SU-DHL-6 (cell line): ENCODE data around the gene BLCAP.

Source experiments
- H2AFZ ChIP-seq: fragments of 200-600 bp; sonication (generic); 2 replicates; pipeline ENCODE4 v1.6.1; 2014; ENCODE audit warnings: low read depth, mild to moderate bottlenecking, moderate library complexity, mixed read lengths, antibody characterized with exemption, low read length; ENCODE audit not compliant: severe bottlenecking
- H3F3A ChIP-seq: fragments of 200-600 bp; shearing (Covaris generic); 2 replicates; pipeline ENCODE4 v1.6.0; 2016; ENCODE audit warnings: antibody characterized with exemption, mild to moderate bottlenecking; ENCODE audit not compliant: insufficient read depth
- H3K27ac ChIP-seq: fragments of 200-600 bp; sonication (generic); 2 replicates; pipeline ENCODE4 v1.5.1; 2016; ENCODE audit warnings: low read depth, mild to moderate bottlenecking, low read length, moderate library complexity, mixed read lengths
- H3K27me3 ChIP-seq: fragments of 200-600 bp; sonication (generic), shearing (Covaris generic); 2 replicates; pipeline ENCODE4 v1.6.0; 2014; ENCODE audit warnings: mild to moderate bottlenecking, low read length
- H3K36me3 ChIP-seq: fragments of 200-600 bp; sonication (generic); 2 replicates; pipeline ENCODE4 v1.6.1; 2014; ENCODE audit warnings: mild to moderate bottlenecking, low read length, mixed read lengths
- H3K4me2 ChIP-seq: fragments of 300-600, 200-600 bp; shearing (Covaris generic), sonication (generic); 2 replicates; pipeline ENCODE4 v1.6.0; 2014; ENCODE audit warnings: low read length, low read depth, mild to moderate bottlenecking; ENCODE audit not compliant: poor library complexity, severe bottlenecking
- H3K4me3 ChIP-seq: fragments of 200-600 bp; sonication (generic); 2 replicates; pipeline ENCODE4 v1.5.1; 2014; ENCODE audit warnings: antibody characterized with exemption, low read length, mild to moderate bottlenecking, mixed read lengths; ENCODE audit not compliant: insufficient read depth, poor library complexity, severe bottlenecking
- H3K79me2 ChIP-seq: fragments of 200-600 bp; sonication (generic); 2 replicates; pipeline ENCODE4 v1.6.1; 2014; ENCODE audit warnings: mild to moderate bottlenecking, low read length, moderate library complexity; ENCODE audit not compliant: insufficient read depth
- H3K9ac ChIP-seq: fragments of 200-600 bp; sonication (generic); 2 replicates; pipeline ENCODE4 v1.7.0; 2014; ENCODE audit warnings: mild to moderate bottlenecking, low read length
- H3K9me2 ChIP-seq: fragments of 200-600 bp; sonication (generic); replicated peaks from 2 replicates; pipeline ENCODE4 v1.6.1; 2014; ENCODE audit warnings: low read length; ENCODE audit not compliant: insufficient read depth
- H3K9me3 ChIP-seq: fragments of 200-600 bp; sonication (generic); 2 replicates; pipeline ENCODE4 v1.6.1; 2014; ENCODE audit warnings: low read length, mixed read lengths; ENCODE audit not compliant: insufficient read depth
- H4K20me1 ChIP-seq: fragments of 200-600 bp; sonication (generic); 2 replicates; pipeline ENCODE4 v1.6.1; 2014; ENCODE audit warnings: low read depth, mild to moderate bottlenecking, antibody characterized with exemption, low read length, moderate library complexity, mixed read lengths
- EZH2phosphoT487 ChIP-seq: fragments of 200-600 bp; sonication (generic), shearing (Covaris generic); conservative IDR thresholded peaks from 2 replicates; pipeline ENCODE4 v1.6.1; 2018; ENCODE audit warnings: mild to moderate bottlenecking, antibody characterized with exemption, low read length, moderate library complexity, mixed read lengths
- TF ChIP-seq, protein P1 (sequence below): fragments of 200-600 bp; sonication (generic); IDR thresholded peaks from one replicate; pipeline ENCODE4 v1.5.1; 2017; ENCODE audit warnings: antibody characterized with exemption, mild to moderate bottlenecking, low read length, moderate library complexity; ENCODE audit not compliant: insufficient read depth, poor library complexity, severe bottlenecking

BLCAP gene

DNA sequence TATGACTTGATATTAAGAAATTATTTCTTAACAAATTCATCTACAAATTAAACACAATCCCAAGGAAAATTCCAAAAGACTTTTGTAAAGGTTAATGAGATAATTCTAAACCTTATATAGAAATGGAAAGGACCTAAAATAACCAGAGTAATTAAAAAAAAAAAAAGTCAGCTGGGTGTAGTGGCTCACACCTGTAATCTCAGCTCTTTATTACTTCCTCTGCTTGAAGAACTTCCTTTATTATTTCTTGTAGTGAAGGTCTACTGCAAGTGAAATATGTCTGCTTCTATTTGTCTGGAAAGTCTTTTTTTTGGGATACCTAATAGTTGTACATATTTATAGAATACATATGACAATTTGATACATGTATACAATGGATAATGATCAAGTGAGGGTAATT, 20.2 kb upstream of the BLCAP start:
- no peak overlapping the region for H3K4me3 ChIP-seq
- no peak overlapping the region for H3K4me2 ChIP-seq
- no peaks in the 10 kb centered on the region for H3F3A ChIP-seq
- H3K27ac ChIP-seq: no peak overlapping the region
- H3K9me2 ChIP-seq: no peaks in the 10 kb centered on the region
- no peaks in the 10 kb centered on the region for H3K9me3 ChIP-seq
- H4K20me1 ChIP-seq: no peaks in the 10 kb centered on the region
- no peaks in the 10 kb centered on the region for H3K36me3 ChIP-seq
- TF ChIP-seq, protein P1, sequence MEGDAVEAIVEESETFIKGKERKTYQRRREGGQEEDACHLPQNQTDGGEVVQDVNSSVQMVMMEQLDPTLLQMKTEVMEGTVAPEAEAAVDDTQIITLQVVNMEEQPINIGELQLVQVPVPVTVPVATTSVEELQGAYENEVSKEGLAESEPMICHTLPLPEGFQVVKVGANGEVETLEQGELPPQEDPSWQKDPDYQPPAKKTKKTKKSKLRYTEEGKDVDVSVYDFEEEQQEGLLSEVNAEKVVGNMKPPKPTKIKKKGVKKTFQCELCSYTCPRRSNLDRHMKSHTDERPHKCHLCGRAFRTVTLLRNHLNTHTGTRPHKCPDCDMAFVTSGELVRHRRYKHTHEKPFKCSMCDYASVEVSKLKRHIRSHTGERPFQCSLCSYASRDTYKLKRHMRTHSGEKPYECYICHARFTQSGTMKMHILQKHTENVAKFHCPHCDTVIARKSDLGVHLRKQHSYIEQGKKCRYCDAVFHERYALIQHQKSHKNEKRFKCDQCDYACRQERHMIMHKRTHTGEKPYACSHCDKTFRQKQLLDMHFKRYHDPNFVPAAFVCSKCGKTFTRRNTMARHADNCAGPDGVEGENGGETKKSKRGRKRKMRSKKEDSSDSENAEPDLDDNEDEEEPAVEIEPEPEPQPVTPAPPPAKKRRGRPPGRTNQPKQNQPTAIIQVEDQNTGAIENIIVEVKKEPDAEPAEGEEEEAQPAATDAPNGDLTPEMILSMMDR: no peak
- no peak for TF ChIP-seq EZH2phosphoT487
- no peak overlapping the region for H3K9ac ChIP-seq
- H2AFZ ChIP-seq: no peak overlapping the region
- no peaks in the 10 kb centered on the region for H3K79me2 ChIP-seq
- H3K27me3 ChIP-seq: no peaks in the 10 kb centered on the region

DNA sequence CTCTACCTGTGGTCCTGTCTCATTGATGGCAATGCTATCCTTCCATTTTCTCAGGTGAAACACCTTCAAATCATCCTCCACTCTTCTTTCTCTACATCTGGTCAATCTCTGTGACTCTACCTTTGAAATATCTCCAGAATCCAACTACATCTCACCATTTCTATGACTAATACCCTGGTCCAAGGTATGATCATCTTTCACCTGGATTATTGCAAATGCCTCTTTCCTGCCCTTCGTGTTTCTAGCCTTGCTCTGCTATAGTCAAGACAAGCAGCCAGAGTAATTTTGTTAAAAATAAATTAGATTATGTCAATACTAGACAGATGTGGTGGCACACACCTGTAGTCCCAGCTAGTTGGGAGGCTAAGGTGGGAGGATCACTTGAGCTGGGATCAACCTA, 17.8 kb upstream of the BLCAP start:
- Histone ChIP-seq H4K20me1 (no peaks in the 10 kb centered on the region), H3K79me2 (no peaks in the 10 kb centered on the region), H3K4me3 (no peak overlapping the region), H3K36me3 (no peaks in the 10 kb centered on the region), H2AFZ (no peak overlapping the region), H3K27ac (no peak overlapping the region), H3K9me3 (no peaks in the 10 kb centered on the region), H3K4me2 (no peak overlapping the region), H3F3A (no peaks in the 10 kb centered on the region), H3K27me3 (no peaks in the 10 kb centered on the region), H3K9ac (no peak overlapping the region), H3K9me2 (no peaks in the 10 kb centered on the region)
- TF ChIP-seq, protein P1: no peak
- no peak for TF ChIP-seq EZH2phosphoT487

DNA sequence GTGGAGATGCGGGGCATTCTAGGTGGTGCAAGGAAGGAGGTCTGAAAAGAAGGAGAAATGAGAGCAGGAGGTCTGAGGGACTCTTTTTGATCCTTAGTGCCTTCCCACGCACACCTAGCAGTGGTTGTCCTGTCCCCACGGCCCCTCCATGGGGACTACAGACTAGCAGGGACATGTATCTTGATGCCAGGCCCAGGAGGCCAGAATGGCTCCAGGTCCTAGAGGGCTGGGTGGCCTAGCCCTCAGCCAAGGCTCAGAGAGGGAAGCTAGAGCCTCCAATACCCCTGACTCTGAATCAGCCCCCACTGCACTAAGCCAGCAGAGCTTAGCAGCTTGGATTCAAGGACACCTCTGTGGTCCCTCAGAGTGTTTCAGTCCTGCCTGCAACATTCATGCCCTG, 16.7 kb upstream of the BLCAP start:
- no peak overlapping the region for H2AFZ ChIP-seq
- no peaks in the 10 kb centered on the region for H4K20me1 ChIP-seq
- no peak overlapping the region for H3K9ac ChIP-seq
- H3K27me3 ChIP-seq: no peaks in the 10 kb centered on the region
- H3K4me2 ChIP-seq: no peak overlapping the region
- TF ChIP-seq EZH2phosphoT487: no peak
- TF ChIP-seq, protein P1: no peak
- H3K79me2 ChIP-seq: no peaks in the 10 kb centered on the region
- H3K36me3 ChIP-seq: no peaks in the 10 kb centered on the region
- no peak overlapping the region for H3K4me3 ChIP-seq
- no peak overlapping the region for H3K27ac ChIP-seq
- no peaks in the 10 kb centered on the region for H3K9me3 ChIP-seq
- H3F3A ChIP-seq: no peaks in the 10 kb centered on the region
- H3K9me2 ChIP-seq: no peaks in the 10 kb centered on the region

DNA sequence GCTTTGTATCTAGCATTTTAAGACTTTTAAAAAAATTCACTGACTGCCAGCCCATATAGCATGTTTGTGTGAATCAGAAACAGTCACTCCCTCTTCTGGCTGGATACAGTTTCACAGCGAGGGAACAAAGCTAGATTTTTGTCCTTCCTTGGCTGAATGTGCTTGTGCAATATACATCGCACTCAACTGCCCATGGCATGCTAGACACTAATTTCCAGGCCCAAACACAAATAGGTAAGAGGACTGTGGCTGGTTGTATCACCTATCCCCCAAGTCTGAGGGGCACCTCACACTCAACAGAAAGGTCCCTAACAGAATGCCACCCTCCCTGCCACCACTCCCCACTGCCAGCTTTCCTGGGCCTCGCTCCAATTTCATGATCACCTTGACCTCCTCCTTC, 16.2 kb upstream of the BLCAP start:
- Histone ChIP-seq H3K9me2 (no peaks in the 10 kb centered on the region), H4K20me1 (no peaks in the 10 kb centered on the region), H3K27ac (no peak overlapping the region), H3K9ac (no peak overlapping the region), H3K4me3 (no peak overlapping the region), H3K4me2 (no peak overlapping the region), H2AFZ (no peak overlapping the region), H3F3A (no peaks in the 10 kb centered on the region), H3K27me3 (no peaks in the 10 kb centered on the region), H3K9me3 (no peaks in the 10 kb centered on the region), H3K36me3 (no peaks in the 10 kb centered on the region), H3K79me2 (no peaks in the 10 kb centered on the region)
- TF ChIP-seq, protein P1: no peak
- TF ChIP-seq EZH2phosphoT487: no peak
